Prostate gland (tissue), 2 donors: ENCODE measurements around the gene ACSL1. TPM values are rescaled to one million over a fixed set of nuclear protein-coding genes. Genes with fewer than 3 reads are reported as not detected.

Source experiments
- DNase-seq: peaks from one replicate; pipeline ENCODE4 v3.0.0-alpha.2; 2019; ENCODE audit warnings: low spot score
- H3K27ac ChIP-seq, 2 donors: fragments of 200-600 bp; sonication (generic); 2 replicates each; pipeline ENCODE4 v1.5.1; 2017 to 2019
- H3K27me3 ChIP-seq: fragments of 200-600 bp; sonication (generic); replicated peaks from 2 replicates; pipeline ENCODE4 v1.5.1; 2019; ENCODE audit not compliant: insufficient read depth
- H3K36me3 ChIP-seq, 2 donors: fragments of 200-600 bp; sonication (generic); 1 replicate in 1 of 2; 2 replicates in 1 of 2; pipeline versions ENCODE4 v1.5.1 to v1.8.1; 2017 to 2019
- H3K4me1 ChIP-seq: fragments of 200-600 bp; sonication (generic); replicated peaks from 2 replicates; pipeline ENCODE4 v1.5.1; 2019
- H3K4me3 ChIP-seq, 2 donors: fragments of 200-600 bp; sonication (generic); 2 replicates each; pipeline ENCODE4 v1.5.1; 2017 to 2019
- H3K9me3 ChIP-seq: fragments of 200-600 bp; sonication (generic); 2 replicates; pipeline ENCODE4 v1.5.1; 2017
- POLR2A ChIP-seq: fragments of 450-650 bp; IDR thresholded peaks from one replicate; pipeline ENCODE4 v1.6.1; 2016; ENCODE audit warnings: antibody characterized with exemption, mild to moderate bottlenecking
- POLR2AphosphoS5 ChIP-seq: sonication (generic); formaldehyde crosslinking; IDR thresholded peaks from one replicate; pipeline ENCODE4 v1.6.1; 2017; ENCODE audit warnings: antibody characterized with exemption
- WGBS: methylation state at CpG from one replicate; pipeline ENCODE4 v1.1.5; 2018; 5-methylcytosine and 5-hydroxymethylcytosine counted together
- intact Hi-C: fragments of 100-400 bp; cut with DNase I; formaldehyde crosslinking; loops from one replicate; pipeline ENCODE4 v1.14.2; 2022
- total RNA-seq, 2 donors: library from RNA; depleted of rRNA; stranded (reverse); fragments of >200 nt; gene quantifications; one replicate each; pipeline ENCODE4 v1.1.0, GENCODE V29; 2016
- TF ChIP-seq, protein P1 (sequence below), 4 experiments: fragments of 200-600 bp in 2 of 4; fragments of 450-650 bp in 2 of 4; sonication (generic) in 2 of 4; IDR thresholded peaks; 1 replicate in 3 of 4; 2 replicates in 1 of 4; pipeline ENCODE4 v1.5.1; 2016 to 2019; ENCODE audit warnings: antibody characterized with exemption in 4 of 4, mild to moderate bottlenecking in 2 of 4, moderate library complexity in 2 of 4

The ACSL1 gene, protein sequence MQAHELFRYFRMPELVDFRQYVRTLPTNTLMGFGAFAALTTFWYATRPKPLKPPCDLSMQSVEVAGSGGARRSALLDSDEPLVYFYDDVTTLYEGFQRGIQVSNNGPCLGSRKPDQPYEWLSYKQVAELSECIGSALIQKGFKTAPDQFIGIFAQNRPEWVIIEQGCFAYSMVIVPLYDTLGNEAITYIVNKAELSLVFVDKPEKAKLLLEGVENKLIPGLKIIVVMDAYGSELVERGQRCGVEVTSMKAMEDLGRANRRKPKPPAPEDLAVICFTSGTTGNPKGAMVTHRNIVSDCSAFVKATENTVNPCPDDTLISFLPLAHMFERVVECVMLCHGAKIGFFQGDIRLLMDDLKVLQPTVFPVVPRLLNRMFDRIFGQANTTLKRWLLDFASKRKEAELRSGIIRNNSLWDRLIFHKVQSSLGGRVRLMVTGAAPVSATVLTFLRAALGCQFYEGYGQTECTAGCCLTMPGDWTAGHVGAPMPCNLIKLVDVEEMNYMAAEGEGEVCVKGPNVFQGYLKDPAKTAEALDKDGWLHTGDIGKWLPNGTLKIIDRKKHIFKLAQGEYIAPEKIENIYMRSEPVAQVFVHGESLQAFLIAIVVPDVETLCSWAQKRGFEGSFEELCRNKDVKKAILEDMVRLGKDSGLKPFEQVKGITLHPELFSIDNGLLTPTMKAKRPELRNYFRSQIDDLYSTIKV
- 100 to 1,000 TPM in 1 of 2 donors, 10 to 100 TPM in 1; 71.7 to 157 TPM for total RNA-seq

GRCh38 chr4:184825896-184826690 is at the start of gene ACSL1:
Gene ACSL1 (minus strand): TSS chr4:184825968. CDS start chr4:184803514, 22,454 bp downstream.
- no peaks in the 10 kb centered on the region for H3K36me3 ChIP-seq
- H3K4me1 ChIP-seq, result peaks cover 2% of the 10 kb centered on the region
- peak within 1 kb of the TSS; percentile 93 to 94 for H3K27ac ChIP-seq
- TF ChIP-seq POLR2A (peak; percentile 76), POLR2AphosphoS5 (no peak)
- TF ChIP-seq, protein P1, sequence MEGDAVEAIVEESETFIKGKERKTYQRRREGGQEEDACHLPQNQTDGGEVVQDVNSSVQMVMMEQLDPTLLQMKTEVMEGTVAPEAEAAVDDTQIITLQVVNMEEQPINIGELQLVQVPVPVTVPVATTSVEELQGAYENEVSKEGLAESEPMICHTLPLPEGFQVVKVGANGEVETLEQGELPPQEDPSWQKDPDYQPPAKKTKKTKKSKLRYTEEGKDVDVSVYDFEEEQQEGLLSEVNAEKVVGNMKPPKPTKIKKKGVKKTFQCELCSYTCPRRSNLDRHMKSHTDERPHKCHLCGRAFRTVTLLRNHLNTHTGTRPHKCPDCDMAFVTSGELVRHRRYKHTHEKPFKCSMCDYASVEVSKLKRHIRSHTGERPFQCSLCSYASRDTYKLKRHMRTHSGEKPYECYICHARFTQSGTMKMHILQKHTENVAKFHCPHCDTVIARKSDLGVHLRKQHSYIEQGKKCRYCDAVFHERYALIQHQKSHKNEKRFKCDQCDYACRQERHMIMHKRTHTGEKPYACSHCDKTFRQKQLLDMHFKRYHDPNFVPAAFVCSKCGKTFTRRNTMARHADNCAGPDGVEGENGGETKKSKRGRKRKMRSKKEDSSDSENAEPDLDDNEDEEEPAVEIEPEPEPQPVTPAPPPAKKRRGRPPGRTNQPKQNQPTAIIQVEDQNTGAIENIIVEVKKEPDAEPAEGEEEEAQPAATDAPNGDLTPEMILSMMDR (IDR thresholded peaks at IDR 0.05), result peak in 1 of 4 experiments; percentile 37
- 1% methylated on average over 33 of the region's 94 CpGs for WGBS
- H3K27me3 ChIP-seq, result no peaks in the 10 kb centered on the region
- DNase-seq, result peak; percentile 81
- no peaks in the 10 kb centered on the region for H3K9me3 ChIP-seq
- intact Hi-C loops, result loop anchor here (5.0 to 10.0 kb wide), 2 partner anchors 79 to 929 kb away; no protein-coding TSS in a partner anchor
- peak within 1 kb of the TSS; percentile 60 to 95 for H3K4me3 ChIP-seq

DNA sequence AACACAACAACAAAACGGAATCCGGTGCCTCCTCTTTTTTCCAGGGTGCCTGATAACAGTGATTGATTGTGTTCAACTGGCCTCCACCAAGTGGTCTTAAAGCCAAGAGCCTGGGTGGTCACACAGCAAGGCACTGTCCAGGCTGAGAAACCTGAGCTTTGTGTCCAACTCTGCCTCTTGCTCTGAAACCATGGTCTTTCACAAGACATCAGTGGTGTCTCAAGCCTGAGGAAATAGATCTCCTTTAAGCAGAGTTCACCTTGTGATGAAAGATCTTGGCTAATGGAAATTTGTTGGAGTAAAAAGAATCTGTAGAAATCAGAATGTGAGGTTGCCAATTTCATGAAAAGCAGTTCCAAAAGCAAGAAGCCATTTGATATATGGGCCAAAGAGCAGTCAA is 47.3 kb upstream of the ACSL1 start:
- 90% methylated on average over 2 of the region's 2 CpGs for WGBS
- intact Hi-C loops, result no loop called here
- no peak overlapping the region for H3K4me3 ChIP-seq
- H3K4me1 ChIP-seq, result no peaks in the 10 kb centered on the region
- H3K27ac ChIP-seq, result no peak overlapping the region
- H3K9me3 ChIP-seq, result no peaks in the 10 kb centered on the region
- H3K36me3 ChIP-seq, result no peaks in the 10 kb centered on the region
- H3K27me3 ChIP-seq, result no peaks in the 10 kb centered on the region
- no peak for DNase-seq
- TF ChIP-seq POLR2A (no peak), POLR2AphosphoS5 (no peak)
- TF ChIP-seq, protein P1 (IDR thresholded peaks at IDR 0.05), result no peak

- Histone ChIP-seq H3K36me3 (no peaks in the 10 kb centered on the region), H3K27me3 (no peaks in the 10 kb centered on the region), H3K4me1 (no peaks in the 10 kb centered on the region), H3K4me3 (no peak overlapping the region), H3K9me3 (no peaks in the 10 kb centered on the region), H3K27ac (no peak overlapping the region)
- TF ChIP-seq POLR2A (no peak), POLR2AphosphoS5 (no peak)
- TF ChIP-seq, protein P1 (IDR thresholded peaks at IDR 0.05), result no peak
- intact Hi-C loops, result no loop called here
- DNase-seq, result no peak
- 78% methylated on average over 4 of the region's 4 CpGs for WGBS
Measured at GRCh38 chr4:184870718-184871117, 45.0 kb upstream of the ACSL1 start.

- DNase-seq, result no peak
- intact Hi-C loops, result no loop called here
- WGBS, result 89% methylated on average over 3 of the region's 3 CpGs
Measured at GRCh38 chr4:184868623-184869022, 42.9 kb upstream of the ACSL1 start.

More at GRCh38 chr4:184868623-184869022, 42.9 kb upstream of the ACSL1 start:
- Histone ChIP-seq H3K4me1 (no peaks in the 10 kb centered on the region), H3K9me3 (no peaks in the 10 kb centered on the region), H3K36me3 (no peaks in the 10 kb centered on the region), H3K4me3 (no peak overlapping the region), H3K27ac (no peak overlapping the region), H3K27me3 (no peaks in the 10 kb centered on the region)
- no peak for TF ChIP-seq POLR2AphosphoS5
- TF ChIP-seq, protein P1 (IDR thresholded peaks at IDR 0.05), result no peak
- TF ChIP-seq POLR2A, result no peak
